Activated CD4-positive, alpha-beta T cell treated with anti-CD3 and anti-CD28 coated beads for 24 hours (primary cell): ENCODE measurements around the gene TAT.
"Not testable (repeated sequence)": the region's sequence is repeated elsewhere in the genome, so short reads cannot be mapped to it uniquely, and the experiment has no call there.

Source experiments
- DNase-seq, 2 donors: peaks; one replicate each; pipeline ENCODE4 v3.0.0-alpha.2; 2020; ENCODE audit warnings: low read depth in 2 of 2

The TAT gene

DNA sequence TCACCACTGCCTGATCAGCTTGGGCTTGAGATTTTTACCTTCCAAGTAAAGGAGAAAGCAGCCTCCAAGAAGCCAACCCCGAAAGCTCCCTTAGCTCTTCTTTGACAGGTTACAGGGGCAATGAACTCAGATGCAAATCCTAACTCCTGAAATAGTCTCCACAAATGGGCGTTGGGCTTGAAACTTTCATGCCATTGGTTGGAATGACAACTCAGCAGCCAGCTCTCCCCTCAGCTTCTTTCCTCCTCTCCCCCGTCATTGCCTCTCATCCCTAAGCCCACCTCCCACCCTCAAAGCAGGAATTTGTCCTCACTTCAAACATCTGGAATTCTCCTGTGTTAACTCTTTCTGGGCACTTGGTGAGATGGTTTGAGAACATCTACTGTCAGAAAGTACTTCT is at the start of gene TAT:
TSS of gene TAT (minus strand) at position 122 of the 400 bp plus-strand sequence. CDS start 677 bp downstream, outside the sequence.
- no peak for DNase-seq

DNA sequence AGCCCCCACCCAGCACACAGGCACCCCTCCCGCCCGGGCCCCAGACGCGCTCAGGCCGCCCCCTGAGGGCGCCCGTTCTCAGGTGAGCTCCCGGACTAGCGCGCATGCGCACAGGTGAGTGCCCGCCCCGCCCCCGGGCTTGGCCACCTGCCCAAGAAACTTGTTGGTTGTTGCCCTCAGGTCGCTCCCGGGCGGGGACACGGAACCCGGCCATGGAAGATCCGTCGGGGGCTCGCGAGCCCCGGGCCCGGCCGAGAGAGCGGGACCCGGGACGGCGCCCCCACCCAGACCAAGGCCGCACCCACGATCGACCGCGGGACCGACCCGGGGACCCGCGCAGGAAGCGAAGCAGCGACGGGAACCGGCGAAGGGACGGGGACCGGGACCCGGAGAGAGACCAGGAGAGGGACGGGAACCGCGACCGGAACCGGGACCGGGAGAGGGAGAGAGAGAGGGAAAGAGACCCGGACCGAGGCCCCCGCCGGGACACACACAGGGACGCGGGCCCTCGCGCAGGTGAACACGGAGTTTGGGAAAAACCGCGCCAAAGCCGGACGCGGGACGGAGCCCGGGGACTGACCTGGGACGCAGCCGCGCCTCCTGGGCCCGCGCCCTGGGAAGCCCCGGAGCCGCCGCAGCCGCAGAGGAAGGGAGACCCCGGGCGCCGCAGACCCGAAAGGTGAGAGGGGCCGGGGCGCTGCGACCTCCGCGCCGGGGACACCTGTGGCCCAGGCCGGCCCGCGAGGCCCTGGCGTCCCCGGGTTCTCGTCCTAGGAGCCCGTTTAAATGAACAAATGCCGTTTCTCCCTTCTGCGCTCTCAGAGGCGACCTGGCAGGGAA is 49.3 kb upstream of the TAT start, which contains the start of gene MARVELD3:
TSS of gene MARVELD3 (plus strand) at position 167 of the 840 bp plus-strand sequence. CDS start at position 213, 46 bp downstream.
- DNase-seq = no peak

DNA sequence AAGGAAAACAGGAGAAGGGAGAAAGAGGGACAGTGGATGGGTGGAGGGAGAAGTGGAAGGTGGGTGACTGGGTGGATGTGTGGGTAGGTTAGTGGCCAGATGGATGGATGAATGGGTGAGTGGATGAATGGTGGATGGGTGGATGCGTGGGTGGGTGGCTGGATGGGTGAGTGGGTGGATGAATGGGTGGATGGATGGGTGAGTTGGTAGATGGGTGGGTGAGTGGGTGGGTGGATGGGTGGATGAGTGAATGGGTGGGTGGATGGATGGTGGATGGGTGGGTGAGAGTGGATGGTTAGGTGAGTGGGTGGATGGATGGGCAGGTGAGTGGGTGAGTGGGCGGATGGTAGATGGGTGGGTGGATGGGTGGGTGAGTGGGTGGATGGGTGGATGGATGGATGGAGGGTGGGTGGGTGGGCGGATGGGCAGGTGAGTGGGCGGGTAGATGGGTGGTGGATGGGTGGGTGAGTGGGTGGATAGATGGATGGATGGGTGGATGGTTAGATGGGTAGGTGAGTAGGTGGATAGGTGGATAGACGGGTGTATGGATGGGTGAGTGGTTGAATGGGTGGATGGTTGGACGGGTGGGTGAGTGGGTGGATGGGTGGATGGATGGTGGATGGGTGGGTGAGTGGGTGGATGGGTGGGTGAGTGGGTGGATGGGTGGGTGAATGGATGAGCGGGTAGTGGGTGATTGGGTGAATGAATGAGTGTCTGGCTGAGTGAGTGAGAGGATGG is 48.4 kb upstream of the TAT start:
- DNase-seq = no peak

DNA sequence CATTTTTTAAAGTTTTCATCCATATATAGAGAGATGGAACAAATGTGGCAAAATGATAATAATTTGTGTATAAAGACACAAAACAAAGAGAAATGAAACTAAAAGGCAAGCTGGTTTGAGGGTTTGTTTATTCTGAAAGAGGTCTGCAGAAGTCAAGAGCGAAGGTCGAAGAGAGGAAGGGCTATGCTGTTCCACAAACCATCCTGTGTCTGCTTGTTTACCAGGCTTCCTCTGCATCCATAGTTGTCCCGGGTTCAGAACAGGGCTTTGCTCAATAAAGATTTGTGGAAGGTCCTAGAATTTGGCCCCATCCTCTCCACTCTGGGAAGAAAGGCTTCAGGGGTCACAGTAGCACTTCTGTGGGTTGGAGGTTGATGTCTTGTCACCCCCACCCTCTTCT is 46.7 kb upstream of the TAT start:
- no peak for DNase-seq

DNA sequence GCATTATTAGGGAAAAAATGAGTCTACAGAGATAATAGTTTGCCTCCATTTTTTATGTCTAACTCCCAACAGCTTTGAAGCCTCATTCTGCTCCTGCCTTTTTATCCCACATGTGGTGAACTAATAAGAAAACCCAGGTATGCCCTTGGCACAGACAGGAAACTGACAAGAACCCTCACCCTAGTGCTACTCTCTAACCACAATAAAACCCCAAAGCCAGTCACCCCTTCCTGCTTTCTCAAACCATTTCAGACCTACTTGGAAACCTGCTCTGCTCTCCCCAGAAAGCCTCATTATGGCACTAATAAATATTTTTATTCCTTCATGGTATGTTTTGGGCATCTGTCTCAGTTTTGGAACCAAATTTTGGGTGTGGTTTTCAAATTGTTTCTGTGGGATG is 45.2 kb upstream of the TAT start:
- DNase-seq = no peak

DNA sequence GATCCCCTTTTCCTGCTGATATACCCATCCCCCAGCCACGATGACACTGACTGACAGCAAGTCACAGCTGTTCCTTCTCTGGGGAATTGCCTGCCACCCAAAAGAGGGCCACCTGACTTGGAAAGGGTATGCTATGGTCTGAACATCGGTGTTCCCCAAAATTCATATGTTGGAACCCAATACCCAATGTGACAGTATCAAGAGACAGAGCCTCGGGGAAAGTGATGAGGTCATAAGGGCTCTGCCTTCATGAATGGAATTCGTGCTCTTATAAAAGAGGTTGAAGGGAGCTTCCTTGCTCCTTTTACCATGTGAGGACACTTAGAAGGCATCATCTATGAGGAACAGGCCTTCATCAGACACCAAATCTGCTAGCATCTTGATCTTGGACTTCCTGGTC is 41.5 kb upstream of the TAT start:
- DNase-seq = no peak

DNA sequence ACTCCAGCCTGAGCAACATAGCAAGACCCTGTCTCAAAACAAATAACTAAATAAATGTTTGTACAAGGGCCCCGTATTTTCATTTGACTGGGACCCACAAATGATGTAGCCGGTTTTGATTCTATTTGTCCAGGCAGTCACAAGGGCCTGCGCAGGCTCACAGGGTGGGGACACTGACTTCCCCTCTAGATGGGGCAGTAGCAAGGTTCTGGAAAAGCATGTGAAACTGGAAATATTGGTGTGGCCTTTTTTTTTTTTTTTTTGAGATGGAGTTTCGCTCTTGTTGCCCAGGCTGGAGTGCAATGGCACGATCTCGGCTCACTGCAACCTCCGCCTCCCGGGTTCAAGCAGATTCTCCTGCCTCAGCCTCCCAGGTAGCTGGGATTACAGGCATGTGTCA is 38.1 kb upstream of the TAT start:
- not testable (repeated sequence) for DNase-seq

DNA sequence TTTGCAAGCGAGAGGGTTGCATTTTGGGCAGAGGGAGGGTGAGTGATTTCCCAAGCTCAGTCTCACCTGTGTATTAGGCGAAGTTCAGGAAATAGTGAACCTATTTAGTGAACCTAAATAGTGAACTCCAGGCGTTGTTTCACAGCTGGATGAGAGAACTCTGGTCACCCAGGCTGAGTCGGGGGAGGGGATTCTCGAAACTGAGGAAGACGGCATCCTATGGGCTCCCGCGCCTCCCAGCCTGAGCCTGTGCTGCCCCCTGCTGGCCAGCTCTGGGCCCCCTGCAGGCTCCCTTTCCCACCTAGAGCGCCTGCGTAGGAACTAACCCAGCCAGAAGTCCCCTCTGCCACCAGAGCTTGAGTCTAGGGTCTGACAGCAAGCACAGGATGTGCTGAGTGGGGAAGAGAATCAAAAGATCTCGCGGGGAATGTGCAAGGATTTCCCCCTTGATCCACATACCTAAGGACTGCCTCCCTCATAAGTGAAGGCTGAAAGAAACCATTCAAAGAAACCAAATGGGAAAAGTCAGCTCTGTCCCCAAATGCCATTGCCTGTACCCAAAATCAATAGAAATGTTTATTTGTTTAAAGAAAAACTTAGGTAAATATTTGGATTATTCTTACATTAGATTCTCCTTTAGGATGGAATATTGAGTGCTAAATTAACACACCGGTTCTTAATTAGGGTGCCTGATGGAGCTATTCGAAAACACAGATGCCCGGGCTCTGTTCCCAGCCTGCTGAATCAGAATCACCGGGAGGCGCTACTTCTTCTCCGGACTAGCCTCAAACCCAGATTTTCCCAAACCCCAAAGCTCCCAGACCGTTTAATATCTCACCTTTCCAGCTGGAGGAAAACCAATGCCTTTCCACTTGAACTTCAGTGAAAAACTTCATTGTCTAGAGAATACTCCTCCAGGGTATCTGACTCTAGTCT is 34.3 kb upstream of the TAT start:
- DNase-seq = peak; percentile 74 to 76

DNA sequence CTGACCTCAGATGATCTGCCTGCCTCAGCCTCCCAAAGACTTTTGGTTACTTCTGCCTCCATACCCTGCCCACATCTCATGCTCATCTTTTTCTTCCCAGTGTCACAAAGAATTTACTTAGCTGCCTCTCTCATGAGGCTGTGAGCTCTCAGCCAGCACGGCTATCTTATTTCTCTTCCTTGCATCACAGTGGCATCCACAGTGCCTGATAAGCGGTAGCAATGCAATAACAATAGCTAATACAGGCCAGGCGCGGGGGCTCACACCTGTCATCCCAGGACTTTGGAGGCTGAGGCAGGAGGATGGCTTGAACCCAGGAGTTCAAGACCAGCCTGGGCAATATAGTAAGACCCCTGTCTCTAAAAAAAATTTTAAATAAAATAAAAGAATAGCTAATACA is 33.6 kb upstream of the TAT start:
- no peak for DNase-seq

DNA sequence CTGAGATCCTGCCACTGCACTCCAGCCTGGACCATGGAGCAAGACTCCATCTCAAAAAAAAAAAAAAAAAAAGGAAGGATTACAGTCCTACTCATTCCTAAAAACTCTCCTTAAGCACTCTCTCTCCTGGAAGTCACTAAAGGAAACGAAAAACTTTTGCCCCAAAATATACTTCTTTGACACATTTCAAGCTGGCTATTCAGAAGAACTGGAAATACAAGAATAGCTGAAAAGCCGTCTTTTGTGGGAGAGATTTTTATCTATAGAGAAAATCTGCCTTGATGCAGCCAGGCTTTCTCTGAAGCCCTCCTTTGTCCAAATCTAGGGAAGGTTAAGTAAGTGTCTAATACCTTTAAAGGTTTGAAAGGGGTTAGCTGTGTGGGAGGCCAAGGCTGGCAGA is 32.2 kb upstream of the TAT start:
- no peak for DNase-seq

DNA sequence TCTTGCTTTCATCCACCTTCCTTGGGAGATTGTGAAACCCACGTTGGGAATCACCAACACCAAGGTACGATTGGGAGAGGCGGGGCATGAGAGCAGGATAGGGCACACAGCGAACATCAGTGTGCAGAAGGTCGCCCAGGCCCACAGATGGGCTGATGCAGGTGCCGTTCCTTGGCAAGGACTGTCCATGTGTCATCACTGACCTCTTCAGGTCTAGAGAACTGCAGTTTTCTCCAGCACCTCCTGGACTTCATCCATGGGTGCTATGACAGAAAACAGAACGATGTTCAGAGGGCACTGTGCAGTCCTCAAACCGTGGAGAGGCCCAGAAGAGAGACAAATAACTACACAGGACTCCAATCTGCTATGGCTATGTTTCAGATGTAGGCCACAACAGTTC is 23.9 kb upstream of the TAT start:
- DNase-seq = no peak

DNA sequence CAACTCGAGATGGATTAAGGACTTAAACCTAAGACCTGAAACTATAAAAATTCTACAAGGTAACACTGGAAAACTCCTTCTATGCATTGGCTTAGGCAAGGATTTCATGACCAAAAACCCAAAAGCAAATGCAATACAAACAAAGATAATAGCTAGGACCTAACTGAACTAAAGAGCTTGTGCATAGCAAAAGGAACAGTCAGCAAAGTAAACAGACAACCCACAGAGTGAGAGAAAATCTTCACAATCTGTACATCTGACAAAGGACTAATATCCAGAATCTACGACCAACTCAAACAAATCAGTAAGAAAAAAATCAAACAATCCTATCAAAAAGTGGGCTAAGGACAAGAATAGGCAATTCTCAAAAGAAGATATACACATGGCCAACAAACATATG is 21.5 kb upstream of the TAT start:
- DNase-seq = not testable (repeated sequence)

DNA sequence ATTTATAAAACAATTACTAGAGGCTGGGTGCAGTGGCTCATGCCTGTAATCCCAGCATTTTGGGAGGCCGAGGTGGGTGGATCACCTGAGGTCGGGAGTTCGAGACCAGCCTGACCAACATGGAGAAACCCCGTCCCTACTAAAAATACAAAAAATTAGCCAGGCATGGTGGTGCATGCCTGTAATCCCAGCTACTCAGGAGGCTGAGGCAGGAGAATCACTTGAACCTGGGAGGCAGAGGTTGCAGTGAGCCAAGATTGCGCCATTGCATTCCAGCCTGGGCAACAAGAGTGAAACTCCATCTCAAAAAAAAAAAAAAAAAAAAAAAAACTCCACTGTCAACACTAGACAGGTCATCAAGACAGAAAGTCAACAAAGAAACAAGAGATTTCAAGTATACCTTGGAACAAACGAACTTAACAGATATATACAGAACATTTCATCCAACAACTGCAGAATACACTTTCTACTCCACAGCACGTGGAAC is 18.5 kb upstream of the TAT start:
- DNase-seq = not testable (repeated sequence)

DNA sequence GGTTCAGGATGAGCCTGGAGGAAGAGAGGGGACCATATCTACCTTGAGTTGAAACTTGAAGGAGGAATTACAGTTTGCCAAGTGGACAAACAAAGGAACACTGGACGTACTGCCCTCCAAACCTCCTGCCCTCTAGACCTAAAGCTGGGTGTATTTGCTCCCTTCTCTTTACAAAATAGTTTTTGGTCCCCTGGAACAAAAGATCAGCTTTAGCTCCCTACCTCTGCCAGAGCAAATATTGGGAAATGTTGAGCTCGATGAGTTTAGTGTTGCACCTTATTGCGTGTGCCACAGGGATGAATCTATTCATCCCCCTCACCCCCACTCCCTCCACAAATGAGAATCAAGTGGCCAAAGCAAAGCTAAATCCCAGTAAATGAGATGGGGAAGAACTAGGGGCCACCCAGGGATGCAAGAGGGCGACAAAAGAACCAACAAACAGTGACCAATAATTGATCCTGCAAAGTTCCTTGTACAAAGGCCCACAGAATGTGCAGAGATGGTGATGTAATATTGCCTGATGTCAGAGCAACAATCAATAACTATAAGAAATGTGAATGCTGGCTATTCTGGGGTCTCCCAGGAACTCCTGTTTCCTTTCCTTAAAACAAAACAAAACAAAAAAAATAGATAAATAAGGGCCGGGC is 17.2 kb upstream of the TAT start:
- DNase-seq = no peak

DNA sequence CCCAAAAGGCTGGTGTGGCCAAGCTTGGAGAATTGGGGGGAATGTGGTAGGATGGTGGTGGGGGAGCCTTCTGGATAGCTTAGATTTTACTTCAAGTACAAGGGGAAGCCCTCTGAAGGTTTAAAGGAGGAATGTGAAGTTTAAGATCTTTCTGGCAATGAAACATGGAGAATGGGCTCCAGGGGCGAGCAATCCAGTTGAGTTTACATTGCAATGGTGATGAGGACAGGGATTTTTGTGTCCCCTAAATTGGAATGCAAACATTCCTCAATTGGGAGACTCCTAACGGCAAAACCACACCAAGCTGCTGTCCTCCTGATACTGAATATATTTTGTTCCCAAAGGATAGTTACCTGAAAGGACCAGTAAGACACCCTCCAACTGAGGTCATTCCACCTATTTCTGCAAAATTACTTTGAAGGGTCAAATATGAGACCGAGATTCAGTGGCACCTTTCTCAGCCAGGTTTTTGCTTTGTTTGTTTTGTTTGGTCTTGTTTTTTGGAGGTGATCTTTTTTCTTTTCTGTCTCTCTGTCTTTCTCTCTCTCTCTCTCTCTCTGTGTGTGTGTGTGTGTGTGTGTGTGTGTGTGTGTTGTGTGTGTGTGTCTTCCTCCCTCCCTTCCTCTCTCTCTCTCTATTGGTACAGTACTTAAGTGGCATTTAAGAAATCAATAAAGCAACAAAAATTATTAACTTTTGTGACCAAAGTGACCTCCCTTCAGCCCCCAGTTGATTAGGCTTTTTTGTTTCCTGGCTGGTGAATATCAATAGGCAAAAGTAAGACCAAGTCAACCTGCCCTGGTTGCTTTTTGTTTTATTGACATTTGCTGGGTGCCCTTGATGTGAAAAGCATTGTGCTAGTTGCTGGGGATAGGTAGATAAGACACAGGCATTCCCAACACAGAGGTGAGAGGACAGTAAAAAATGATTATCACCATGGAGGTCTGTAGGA is 16.4 kb upstream of the TAT start:
- DNase-seq = no peak

DNA sequence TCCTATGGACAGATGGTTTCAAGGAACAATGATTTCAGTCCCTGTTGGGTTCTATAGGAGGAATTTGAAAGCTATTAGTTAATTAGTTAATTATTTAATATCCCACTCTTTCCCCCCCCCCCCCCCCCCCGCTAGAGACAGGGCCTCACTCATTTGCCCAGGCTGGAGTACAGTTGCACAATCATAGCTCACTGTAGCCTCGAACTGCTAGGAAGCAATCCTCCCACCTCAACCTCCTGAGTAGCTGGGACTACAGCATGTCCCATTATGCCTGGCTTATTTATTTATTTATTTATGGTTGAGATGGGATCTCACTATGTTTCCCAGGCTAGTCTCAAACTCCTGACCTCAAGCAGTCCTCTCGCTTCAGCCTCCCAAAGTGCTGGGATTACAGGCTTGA is 15.0 kb upstream of the TAT start:
- DNase-seq = no peak

DNA sequence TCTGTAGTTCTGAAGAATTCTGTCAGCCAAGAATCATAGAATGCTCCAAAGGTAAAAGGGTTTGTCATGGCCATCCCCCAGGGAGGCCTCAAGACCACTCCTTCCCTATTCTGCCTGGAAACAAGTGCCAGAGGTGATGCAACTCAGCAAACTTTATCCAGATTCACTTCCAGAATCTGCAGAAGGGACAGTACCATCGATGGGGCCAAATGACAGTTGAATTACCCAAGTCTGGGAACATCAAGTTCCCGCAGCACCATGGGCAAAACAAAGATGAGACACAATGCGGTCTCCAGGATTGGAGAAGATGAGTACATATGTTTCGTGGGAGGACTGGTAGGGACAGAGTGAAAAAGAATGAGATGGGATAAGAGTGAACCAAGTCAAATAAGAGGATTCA is 13.7 kb upstream of the TAT start:
- DNase-seq = no peak

DNA sequence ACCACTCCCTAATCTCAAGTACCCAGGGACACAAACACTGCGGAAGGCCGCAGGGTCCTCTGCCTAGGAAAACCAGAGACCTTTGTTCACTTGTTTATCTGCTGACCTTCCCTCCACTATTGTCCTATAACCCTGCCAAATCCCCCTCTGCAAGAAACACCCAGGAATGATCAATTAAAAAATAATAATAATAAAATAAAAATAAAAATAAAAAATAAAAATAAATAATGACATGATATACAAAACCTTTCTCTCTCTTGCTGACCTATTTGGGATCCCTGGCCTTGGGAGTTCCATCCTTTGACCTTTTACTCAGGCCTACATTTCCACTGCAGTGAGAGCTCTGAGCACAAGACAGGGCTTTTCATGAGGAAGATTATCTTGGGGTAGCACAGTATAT is 13.2 kb upstream of the TAT start:
- DNase-seq = not testable (repeated sequence)

DNA sequence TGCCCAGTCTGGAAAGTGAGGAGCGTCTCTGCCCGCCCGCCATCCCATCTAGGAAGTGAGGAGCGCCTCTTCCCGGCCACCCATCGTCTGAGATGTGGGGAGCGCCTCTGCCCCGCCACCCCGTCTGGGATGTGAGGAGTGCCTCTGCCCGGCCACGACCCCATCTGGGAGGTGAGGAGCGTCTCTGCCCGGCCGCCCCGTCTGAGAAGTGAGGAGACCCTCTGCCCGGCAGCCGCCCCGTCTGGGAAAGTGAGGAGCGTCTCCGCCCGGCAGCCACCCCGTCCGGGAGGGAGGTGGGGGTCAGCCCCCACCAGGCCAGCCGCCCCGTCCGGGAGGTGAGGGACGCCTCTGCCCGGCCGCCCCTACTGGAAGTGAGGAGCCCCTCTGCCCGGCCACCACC is 12.4 kb upstream of the TAT start:
- not testable (repeated sequence) for DNase-seq

DNA sequence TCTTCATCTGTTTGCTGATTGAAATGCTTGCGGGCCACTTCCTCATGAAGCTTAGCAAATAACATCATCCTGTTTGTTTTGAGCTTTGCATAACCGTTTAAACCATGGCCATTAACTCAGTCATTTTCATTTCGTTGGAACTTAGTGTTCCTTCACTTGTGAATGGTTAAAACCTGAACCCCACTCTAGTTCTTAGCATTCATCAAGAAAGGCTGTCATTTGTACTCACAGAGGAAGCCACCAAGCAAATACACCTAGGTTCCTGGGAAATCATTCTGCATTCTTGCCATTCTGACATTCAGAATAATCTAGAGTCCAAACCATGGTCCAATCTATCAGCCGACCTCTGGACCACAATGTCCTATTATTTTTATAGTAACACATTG is 8.4 kb upstream of the TAT start:
- DNase-seq = no peak
